ENCODE results near the gene OSBP2. TPM values are rescaled to one million over a fixed set of nuclear protein-coding genes. Genes with fewer than 3 reads are reported as not detected.

OSBP2 gene
- total and polyA plus RNA-seq, 2 of the 13 experiments (the other 11 are each of a cell fraction or from before 2014, with no cell fraction given), result 5.0 to 7.7 TPM

DNA sequence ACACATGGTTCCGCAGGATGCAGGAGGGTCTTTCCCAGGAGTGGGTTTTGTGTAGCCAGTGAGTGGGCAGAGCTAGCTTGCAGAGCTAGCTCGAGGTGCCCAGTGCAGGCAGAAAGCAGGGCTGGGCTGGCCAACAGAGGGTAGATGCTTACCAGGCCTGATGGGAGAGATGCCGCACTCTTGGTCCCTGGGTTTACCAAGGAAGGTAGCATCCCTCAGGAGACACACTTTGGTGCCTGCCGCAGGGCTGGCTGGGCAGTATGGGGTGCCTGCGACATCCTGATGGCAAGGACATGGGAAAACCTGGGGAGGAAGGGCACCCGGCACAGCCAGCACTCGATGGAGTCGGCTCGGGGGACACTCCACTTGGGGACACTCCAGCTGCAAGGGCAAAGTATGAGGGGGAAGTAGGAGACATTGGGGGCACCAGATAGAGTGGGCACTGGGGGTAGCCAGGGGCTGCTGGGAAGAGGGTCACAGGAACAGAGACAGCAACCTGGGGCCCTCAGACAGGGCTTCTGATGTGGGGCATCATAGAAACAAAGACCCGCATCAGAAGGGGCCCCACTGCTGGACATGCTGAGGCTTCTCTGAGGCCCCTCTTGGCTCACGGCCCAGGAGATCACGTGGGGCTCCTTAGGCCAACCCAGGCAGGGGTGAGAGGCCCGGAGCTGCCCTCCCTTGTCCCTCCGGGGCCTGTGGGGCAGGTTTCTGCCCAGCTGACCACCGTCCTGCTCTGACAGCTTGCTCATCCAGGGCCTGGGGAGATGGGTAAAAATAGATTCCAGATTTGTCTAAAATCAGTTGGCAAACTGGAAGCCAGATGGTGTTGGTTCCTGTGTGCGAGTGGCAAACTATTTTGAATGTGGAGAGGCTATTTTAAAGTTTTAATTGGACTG, 184.1 kb downstream of the OSBP2 start (continued):
- TF ChIP-seq MXI1 (IDR thresholded peaks at IDR 0.05; ENCODE audit: borderline replicate concordance, low read depth, low read length) (no peak), ZSCAN25 (CRISPR knock-in tag; IDR thresholded peaks at IDR 0.05) (peak; percentile 95), ZNF232 (CRISPR knock-in tag; IDR thresholded peaks at IDR 0.05; ENCODE audit: borderline replicate concordance) (no peak), GABPB1 (CRISPR knock-in tag; IDR thresholded peaks at IDR 0.05) (0 out of 2 replicates have a peak, but pooled peaks have one; percentile 16), ZKSCAN8 (CRISPR knock-in tag; IDR thresholded peaks at IDR 0.05; ENCODE audit: borderline replicate concordance) (no peak), NFATC3 (CRISPR knock-in tag; IDR thresholded peaks at IDR 0.05) (no peak), IRF2 (CRISPR knock-in tag; IDR thresholded peaks at IDR 0.05) (no peak), CHD4 (IDR thresholded peaks at IDR 0.05; ENCODE audit: borderline replicate concordance, low read length) (no peak), SAP130 (CRISPR knock-in tag; IDR thresholded peaks at IDR 0.05; ENCODE audit: low read depth) (0 out of 2 replicates have a peak, but pooled peaks have one; percentile 20), PRMT3 (CRISPR knock-in tag; IDR thresholded peaks at IDR 0.05; ENCODE audit: borderline replicate concordance, low read depth) (no peak), FLYWCH1 (CRISPR knock-in tag; IDR thresholded peaks at IDR 0.05) (no peak), ZNF670 (CRISPR knock-in tag; IDR thresholded peaks at IDR 0.05; ENCODE audit: borderline replicate concordance) (no peak), HNRNPL (IDR thresholded peaks at IDR 0.05; ENCODE audit: low read depth, low read length) (0 out of 2 replicates have a peak, but pooled peaks have one; percentile 62), GATAD2A (CRISPR knock-in tag; IDR thresholded peaks at IDR 0.05) (peak; percentile 35; the same call in 1 of the 2 replicates), ETV5 (CRISPR knock-in tag; IDR thresholded peaks at IDR 0.05; ENCODE audit: borderline replicate concordance) (no peak), PPARG (CRISPR knock-in tag; conservative IDR thresholded peaks at IDR 0.05) (no peak)
- TF ChIP-seq, protein P1, sequence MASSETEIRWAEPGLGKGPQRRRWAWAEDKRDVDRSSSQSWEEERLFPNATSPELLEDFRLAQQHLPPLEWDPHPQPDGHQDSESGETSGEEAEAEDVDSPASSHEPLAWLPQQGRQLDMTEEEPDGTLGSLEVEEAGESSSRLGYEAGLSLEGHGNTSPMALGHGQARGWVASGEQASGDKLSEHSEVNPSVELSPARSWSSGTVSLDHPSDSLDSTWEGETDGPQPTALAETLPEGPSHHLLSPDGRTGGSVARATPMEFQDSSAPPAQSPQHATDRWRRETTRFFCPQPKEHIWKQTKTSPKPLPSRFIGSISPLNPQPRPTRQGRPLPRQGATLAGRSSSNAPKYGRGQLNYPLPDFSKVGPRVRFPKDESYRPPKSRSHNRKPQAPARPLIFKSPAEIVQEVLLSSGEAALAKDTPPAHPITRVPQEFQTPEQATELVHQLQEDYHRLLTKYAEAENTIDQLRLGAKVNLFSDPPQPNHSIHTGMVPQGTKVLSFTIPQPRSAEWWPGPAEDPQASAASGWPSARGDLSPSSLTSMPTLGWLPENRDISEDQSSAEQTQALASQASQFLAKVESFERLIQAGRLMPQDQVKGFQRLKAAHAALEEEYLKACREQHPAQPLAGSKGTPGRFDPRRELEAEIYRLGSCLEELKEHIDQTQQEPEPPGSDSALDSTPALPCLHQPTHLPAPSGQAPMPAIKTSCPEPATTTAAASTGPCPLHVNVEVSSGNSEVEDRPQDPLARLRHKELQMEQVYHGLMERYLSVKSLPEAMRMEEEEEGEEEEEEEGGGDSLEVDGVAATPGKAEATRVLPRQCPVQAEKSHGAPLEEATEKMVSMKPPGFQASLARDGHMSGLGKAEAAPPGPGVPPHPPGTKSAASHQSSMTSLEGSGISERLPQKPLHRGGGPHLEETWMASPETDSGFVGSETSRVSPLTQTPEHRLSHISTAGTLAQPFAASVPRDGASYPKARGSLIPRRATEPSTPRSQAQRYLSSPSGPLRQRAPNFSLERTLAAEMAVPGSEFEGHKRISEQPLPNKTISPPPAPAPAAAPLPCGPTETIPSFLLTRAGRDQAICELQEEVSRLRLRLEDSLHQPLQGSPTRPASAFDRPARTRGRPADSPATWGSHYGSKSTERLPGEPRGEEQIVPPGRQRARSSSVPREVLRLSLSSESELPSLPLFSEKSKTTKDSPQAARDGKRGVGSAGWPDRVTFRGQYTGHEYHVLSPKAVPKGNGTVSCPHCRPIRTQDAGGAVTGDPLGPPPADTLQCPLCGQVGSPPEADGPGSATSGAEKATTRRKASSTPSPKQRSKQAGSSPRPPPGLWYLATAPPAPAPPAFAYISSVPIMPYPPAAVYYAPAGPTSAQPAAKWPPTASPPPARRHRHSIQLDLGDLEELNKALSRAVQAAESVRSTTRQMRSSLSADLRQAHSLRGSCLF (CRISPR knock-in tag; IDR thresholded peaks at IDR 0.05; ENCODE audit: borderline replicate concordance), result no peak
- TF ChIP-seq, protein P2, sequence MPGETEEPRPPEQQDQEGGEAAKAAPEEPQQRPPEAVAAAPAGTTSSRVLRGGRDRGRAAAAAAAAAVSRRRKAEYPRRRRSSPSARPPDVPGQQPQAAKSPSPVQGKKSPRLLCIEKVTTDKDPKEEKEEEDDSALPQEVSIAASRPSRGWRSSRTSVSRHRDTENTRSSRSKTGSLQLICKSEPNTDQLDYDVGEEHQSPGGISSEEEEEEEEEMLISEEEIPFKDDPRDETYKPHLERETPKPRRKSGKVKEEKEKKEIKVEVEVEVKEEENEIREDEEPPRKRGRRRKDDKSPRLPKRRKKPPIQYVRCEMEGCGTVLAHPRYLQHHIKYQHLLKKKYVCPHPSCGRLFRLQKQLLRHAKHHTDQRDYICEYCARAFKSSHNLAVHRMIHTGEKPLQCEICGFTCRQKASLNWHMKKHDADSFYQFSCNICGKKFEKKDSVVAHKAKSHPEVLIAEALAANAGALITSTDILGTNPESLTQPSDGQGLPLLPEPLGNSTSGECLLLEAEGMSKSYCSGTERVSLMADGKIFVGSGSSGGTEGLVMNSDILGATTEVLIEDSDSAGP (CRISPR knock-in tag; IDR thresholded peaks at IDR 0.05; ENCODE audit: borderline replicate concordance), result peak; percentile 48; the same call in 1 of the 2 replicates
- TF ChIP-seq, protein P3, sequence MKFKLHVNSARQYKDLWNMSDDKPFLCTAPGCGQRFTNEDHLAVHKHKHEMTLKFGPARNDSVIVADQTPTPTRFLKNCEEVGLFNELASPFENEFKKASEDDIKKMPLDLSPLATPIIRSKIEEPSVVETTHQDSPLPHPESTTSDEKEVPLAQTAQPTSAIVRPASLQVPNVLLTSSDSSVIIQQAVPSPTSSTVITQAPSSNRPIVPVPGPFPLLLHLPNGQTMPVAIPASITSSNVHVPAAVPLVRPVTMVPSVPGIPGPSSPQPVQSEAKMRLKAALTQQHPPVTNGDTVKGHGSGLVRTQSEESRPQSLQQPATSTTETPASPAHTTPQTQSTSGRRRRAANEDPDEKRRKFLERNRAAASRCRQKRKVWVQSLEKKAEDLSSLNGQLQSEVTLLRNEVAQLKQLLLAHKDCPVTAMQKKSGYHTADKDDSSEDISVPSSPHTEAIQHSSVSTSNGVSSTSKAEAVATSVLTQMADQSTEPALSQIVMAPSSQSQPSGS (CRISPR knock-in tag; IDR thresholded peaks at IDR 0.05), result no peak
- TF ChIP-seq, protein P4, sequence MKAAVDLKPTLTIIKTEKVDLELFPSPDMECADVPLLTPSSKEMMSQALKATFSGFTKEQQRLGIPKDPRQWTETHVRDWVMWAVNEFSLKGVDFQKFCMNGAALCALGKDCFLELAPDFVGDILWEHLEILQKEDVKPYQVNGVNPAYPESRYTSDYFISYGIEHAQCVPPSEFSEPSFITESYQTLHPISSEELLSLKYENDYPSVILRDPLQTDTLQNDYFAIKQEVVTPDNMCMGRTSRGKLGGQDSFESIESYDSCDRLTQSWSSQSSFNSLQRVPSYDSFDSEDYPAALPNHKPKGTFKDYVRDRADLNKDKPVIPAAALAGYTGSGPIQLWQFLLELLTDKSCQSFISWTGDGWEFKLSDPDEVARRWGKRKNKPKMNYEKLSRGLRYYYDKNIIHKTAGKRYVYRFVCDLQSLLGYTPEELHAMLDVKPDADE (CRISPR knock-in tag; IDR thresholded peaks at IDR 0.05), result no peak
